GM13977 (cell line): ENCODE data around the gene TPT1.
"Not testable (repeated sequence)": the region's sequence is repeated elsewhere in the genome, so short reads cannot be mapped to it uniquely, and the experiment has no call there.

Experiments
- DNase-seq: peaks from one replicate; pipeline ENCODE4 v3.0.0; 2012; ENCODE audit warnings: low spot score
- in situ Hi-C: fragments of 300-500 bp; cut with MboI; formaldehyde crosslinking; loops from one replicate; pipeline ENCODE4 v1.12.0; 2022; ENCODE audit warnings: low sequenced_read_pairs, low pct_unique_long_range_greater_than_20kb, mixed read lengths, inconsistent platforms; ENCODE audit not compliant: unreplicated experiment
- TF ChIP-seq, protein P1 (sequence below): IDR thresholded peaks from 2 replicates; pipeline ENCODE4 v1.5.1; 2012; ENCODE audit warnings: mild to moderate bottlenecking, control low read depth; ENCODE audit not compliant: insufficient read depth; ENCODE audit errors: extremely low read depth, missing control alignments

TPT1 gene

DNA sequence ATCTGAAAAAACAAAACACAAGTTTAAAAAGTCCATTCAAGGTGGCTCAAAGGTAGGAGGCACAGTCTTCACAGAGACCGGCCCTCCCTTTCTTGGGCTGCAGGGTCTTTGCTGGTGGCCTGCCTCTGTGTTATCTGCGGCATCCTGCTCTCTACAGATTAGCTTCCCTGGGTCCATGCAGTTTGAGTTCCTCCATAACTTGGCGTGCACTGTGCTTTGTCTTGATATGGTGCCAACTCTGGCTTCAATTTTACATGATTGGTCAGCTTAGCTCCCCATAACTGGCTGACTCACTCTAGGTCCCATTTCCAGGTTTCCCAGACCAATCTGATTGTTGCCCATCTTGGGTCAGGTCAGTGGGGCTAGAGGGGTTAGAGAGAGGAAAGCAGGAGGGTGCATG, 41.8 kb downstream of the TPT1 start:
- in situ Hi-C loops = no loop called here
- DNase-seq = no peak
- TF ChIP-seq, protein P1, sequence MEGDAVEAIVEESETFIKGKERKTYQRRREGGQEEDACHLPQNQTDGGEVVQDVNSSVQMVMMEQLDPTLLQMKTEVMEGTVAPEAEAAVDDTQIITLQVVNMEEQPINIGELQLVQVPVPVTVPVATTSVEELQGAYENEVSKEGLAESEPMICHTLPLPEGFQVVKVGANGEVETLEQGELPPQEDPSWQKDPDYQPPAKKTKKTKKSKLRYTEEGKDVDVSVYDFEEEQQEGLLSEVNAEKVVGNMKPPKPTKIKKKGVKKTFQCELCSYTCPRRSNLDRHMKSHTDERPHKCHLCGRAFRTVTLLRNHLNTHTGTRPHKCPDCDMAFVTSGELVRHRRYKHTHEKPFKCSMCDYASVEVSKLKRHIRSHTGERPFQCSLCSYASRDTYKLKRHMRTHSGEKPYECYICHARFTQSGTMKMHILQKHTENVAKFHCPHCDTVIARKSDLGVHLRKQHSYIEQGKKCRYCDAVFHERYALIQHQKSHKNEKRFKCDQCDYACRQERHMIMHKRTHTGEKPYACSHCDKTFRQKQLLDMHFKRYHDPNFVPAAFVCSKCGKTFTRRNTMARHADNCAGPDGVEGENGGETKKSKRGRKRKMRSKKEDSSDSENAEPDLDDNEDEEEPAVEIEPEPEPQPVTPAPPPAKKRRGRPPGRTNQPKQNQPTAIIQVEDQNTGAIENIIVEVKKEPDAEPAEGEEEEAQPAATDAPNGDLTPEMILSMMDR = no peak

DNA sequence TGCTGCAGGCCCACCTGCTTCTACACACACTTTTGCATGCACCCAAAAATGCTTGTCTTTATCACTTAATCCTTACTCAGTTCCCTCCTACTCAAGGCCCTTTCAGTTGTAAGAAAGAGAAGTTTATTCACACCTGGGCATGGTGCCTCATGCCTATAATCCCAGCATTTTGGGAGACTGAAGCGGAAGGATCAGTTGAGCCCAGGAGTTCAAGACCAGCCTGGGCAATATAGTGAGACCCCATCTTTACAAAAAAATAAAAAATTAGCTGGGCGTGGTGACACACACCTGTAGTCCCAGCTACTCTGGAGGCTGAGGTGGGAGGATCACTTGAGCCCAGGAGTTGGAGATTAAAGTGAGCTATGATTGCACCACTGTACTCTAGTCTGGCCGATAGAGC, 42.4 kb downstream of the TPT1 start:
- DNase-seq, in situ Hi-C loops: not testable (repeated sequence)

DNA sequence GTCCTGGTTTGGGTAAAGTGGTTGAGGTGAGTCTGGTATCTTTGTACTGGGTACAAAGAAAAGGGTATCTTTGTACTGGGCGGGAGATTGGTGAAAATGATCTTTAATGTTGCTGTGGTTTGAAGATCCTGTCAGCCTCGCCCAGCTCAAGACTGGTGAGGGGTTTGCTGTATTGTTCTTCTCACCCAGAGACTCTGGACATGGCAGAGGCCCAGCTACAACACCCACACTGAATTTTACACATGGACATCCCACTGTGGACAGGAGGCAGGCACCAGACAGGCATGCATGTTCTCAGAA, 42.8 kb downstream of the TPT1 start:
- no peak for DNase-seq
- in situ Hi-C loops = no loop called here
- TF ChIP-seq, protein P1 = no peak

DNA sequence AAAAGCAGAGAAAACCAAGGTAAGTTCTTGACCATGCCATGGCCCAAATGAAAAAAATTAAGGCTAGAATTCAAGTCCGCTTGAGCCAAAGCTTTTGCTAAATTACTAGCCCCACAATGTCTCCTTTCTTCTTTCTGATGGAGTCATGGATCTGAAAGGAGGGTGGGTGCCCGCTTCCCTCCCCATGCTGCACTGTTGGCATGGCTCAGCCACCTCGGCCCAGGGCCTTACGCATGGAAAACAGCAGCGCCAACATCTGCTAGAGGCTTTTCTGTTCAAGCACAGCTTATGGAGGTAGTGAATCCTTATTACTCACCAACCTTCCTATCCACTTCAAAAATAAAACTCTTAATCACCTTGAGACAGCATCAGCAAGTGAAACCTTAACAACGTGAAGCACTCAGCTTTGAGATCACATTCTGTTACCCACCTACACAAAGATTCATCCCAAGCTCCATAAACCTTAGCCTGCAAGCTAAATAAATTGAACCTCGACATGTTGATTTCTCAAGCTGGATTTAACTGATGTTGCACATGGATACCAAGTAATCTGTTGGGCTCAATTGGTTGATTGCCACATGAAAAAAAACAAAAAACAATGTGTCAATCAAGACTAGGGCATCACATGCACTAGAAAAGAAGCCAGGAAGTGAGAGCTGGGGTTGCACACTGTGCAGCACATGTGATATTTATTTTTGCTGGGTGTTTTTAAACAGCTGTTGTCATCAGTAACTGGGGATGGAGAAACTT, 43.4 kb downstream of the TPT1 start:
- in situ Hi-C loops = no loop called here
- TF ChIP-seq, protein P1 = no peak
- DNase-seq = no peak

DNA sequence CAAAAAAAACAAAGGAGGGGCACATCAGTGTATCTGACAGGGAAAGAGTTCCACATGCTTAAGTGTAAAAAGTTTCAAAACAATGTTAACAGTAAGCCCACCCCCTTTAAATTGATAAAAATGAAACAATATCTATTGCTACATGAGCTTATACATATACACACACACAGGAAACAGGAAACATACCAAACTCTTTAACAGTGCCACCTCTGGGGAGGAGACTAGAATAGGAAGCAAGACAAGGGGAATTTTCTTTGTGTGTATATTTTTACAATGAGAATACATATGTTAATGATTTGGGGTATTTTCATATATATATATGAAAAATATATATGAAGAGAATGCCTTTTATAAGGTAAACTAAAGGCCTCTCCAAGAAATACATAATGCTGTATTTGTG, 44.7 kb downstream of the TPT1 start:
- DNase-seq = no peak
- TF ChIP-seq, protein P1 = no peak
- in situ Hi-C loops = no loop called here

DNA sequence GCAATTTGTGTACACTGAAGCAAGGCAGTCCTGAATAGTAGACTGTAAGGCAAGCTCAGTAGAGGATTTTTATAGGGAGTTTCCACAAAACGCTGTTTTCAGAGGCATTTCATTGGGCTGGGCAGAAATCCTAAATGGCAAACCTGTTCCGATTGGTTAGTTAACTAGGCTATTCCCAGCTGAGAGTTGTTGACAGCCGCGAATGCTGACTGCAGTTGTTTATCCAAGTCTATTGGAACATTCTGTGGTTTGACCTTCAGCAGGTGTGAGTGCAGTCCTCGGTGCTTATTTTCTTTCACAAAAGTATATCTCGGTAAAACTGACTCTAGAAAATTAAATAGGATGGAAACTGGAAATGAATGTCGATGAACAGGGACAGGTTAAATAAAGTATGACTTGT, 45.4 kb downstream of the TPT1 start:
- DNase-seq = no peak
- in situ Hi-C loops = no loop called here
- TF ChIP-seq, protein P1 = no peak

DNA sequence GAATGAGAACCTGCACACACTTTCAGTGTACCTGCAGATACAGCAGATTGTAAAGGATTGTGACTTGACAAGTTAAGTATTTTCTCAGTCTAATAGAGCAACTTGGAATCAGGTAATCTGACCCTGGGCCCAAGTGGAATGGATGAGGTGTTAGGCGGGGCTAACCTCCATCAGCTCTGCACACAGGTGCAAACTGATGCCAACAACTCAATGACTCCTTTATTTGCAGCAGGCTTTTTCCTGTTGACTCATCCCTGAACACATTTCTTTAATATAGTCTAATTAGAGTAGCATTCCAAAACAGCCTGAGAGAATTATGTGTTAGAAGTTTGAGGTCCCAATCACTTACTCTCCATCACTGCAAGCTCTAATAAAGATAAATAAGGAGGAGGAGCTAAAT, 48.8 kb downstream of the TPT1 start:
- in situ Hi-C loops = no loop called here
- TF ChIP-seq, protein P1 = no peak
- no peak for DNase-seq
